Ishikawa (cell line): Measurements from ENCODE around the gene PRKCB.

Experiments
- CEBPB ChIP-seq: IDR thresholded peaks from 2 replicates; pipeline ENCODE4 v1.6.1; 2012
- CREB1 ChIP-seq: IDR thresholded peaks from 2 replicates; pipeline ENCODE4 v1.6.1; 2012; ENCODE audit warnings: low read depth
- EGR1 ChIP-seq: IDR thresholded peaks from 2 replicates; pipeline ENCODE4 v1.6.1; 2012
- EP300 ChIP-seq: IDR thresholded peaks from 2 replicates; pipeline ENCODE4 v1.6.1; 2012; ENCODE audit warnings: borderline replicate concordance
- FOXM1 ChIP-seq: IDR thresholded peaks from 2 replicates; pipeline ENCODE4 v1.6.1; 2012; ENCODE audit warnings: low read depth, borderline replicate concordance
- MAX ChIP-seq: IDR thresholded peaks from 2 replicates; pipeline ENCODE4 v1.6.1; 2012
- NFIC ChIP-seq: IDR thresholded peaks from 2 replicates; pipeline ENCODE4 v1.6.1; 2012
- RAD21 ChIP-seq: IDR thresholded peaks from 2 replicates; pipeline ENCODE4 v1.6.1; 2012; ENCODE audit warnings: low read depth
- REST ChIP-seq: IDR thresholded peaks from 2 replicates; pipeline ENCODE4 v1.6.1; 2012; ENCODE audit warnings: low read depth, mild to moderate bottlenecking
- TAF1 ChIP-seq: IDR thresholded peaks from 2 replicates; pipeline ENCODE4 v1.6.1; 2012; ENCODE audit warnings: low read depth, mild to moderate bottlenecking
- TCF12 ChIP-seq: IDR thresholded peaks from 2 replicates; pipeline ENCODE4 v1.6.1; 2012; ENCODE audit warnings: low read depth
- TEAD4 ChIP-seq: IDR thresholded peaks from 2 replicates; pipeline ENCODE4 v1.6.1; 2012
- USF1 ChIP-seq: IDR thresholded peaks from 2 replicates; pipeline ENCODE4 v1.6.1; 2012
- YY1 ChIP-seq: IDR thresholded peaks from 2 replicates; pipeline ENCODE4 v1.6.1; 2012; ENCODE audit warnings: low read depth
- ZBTB7A ChIP-seq: IDR thresholded peaks from 2 replicates; pipeline ENCODE4 v1.6.1; 2012; ENCODE audit warnings: low read depth

The PRKCB gene

GRCh38 chr16:24085666-24086065 lies 249.9 kb downstream of the PRKCB start:
- TF ChIP-seq CREB1, result no peak

- TF ChIP-seq USF1 (no peak), EGR1 (no peak), RAD21 (no peak), TEAD4 (no peak), TAF1 (no peak), YY1 (no peak), MAX (no peak), CREB1 (no peak), NFIC (no peak), ZBTB7A (no peak), EP300 (no peak), TCF12 (no peak)
These were observed 252.2 kb downstream of the PRKCB start for GRCh38 chr16:24087891-24088410.

GRCh38 chr16:24088767-24089166 lies 253.0 kb downstream of the PRKCB start:
- TF ChIP-seq CEBPB (no peak), USF1 (no peak), FOXM1 (no peak), REST (no peak), TCF12 (no peak), TEAD4 (no peak), EP300 (no peak), NFIC (no peak), ZBTB7A (no peak), EGR1 (no peak), MAX (no peak), TAF1 (no peak), YY1 (no peak), RAD21 (no peak), CREB1 (no peak)

- no peak for TF ChIP-seq MAX
- TF ChIP-seq NFIC, result no peak
- no peak for TF ChIP-seq TEAD4
- TF ChIP-seq YY1, result no peak
- TF ChIP-seq TCF12, result no peak
- TF ChIP-seq USF1, result no peak
- no peak for TF ChIP-seq REST
- no peak for TF ChIP-seq EP300
- no peak for TF ChIP-seq EGR1
- no peak for TF ChIP-seq FOXM1
- TF ChIP-seq TAF1, result no peak
- TF ChIP-seq CEBPB, result no peak
- no peak for TF ChIP-seq RAD21
- no peak for TF ChIP-seq CREB1
- TF ChIP-seq ZBTB7A, result no peak
These were observed 255.3 kb downstream of the PRKCB start for GRCh38 chr16:24091125-24091524.

GRCh38 chr16:24093049-24093448 lies 257.3 kb downstream of the PRKCB start:
- TF ChIP-seq FOXM1 (no peak), CREB1 (no peak), CEBPB (no peak), REST (no peak)
